Measurements from ENCODE around the gene F12.

The F12 gene

DNA sequence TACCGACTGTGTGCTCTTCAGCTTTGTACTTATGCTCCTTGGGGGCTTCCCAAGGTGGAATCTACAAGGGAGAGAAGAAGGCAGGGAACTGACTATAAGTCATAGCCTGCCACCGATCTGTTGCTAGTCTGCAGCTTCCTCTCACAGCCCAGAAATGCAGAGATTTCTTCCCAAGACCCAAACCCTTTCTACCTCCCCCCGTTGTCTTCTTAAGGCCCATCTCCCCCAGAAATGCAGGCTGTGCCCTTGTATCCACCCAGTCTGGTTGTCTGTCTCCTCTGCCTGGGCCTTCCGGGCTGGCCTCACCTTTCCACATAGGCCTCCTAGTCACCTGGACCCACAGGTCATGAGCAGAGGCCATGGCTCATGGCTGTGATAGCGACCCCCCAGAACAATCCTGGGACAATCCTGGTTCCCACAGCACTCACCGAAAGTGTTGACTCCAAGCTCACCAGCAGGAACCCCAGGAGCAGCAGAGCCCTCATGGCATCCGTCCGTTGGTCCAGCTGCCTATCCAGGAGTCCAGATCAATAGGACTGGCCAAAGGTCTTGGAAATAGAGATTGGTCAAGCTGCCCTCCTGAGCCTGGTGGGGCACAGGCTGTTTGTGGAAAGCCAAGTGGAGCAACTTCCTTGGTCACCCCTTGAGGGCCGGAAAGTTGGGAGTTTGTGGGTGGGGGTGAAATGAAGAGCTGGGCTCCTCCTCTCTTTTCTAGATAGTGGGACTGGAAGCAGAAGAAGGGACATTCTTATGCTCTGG is at the start of gene F12:
TSS of gene F12 (minus strand) at position 522 of the 759 bp plus-strand sequence. CDS start at position 485, 37 bp downstream.
- no peak for DNase-seq

DNA sequence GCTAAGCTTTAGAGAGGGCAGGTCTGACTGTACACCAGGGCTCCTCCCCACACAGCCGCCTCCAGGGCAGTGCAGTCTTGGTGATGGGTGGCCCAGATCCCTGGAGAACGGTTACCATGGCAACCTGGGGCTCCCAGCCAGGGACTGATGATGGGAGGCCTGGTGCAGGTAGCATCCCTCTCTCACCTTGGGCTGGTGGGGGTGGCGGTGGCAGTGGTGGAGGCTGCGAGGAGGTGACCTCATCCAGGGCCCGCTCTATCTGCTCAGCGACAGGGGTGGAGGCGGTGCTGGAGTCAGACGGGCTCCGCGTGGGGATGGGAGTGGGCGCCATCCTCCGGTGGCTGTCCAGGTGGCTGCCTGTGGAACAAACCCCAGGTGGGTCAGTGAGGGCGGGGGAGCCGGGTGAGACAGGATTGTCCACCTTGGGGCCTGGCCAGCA is 49.6 kb upstream of the F12 start:
- no peak for DNase-seq

DNA sequence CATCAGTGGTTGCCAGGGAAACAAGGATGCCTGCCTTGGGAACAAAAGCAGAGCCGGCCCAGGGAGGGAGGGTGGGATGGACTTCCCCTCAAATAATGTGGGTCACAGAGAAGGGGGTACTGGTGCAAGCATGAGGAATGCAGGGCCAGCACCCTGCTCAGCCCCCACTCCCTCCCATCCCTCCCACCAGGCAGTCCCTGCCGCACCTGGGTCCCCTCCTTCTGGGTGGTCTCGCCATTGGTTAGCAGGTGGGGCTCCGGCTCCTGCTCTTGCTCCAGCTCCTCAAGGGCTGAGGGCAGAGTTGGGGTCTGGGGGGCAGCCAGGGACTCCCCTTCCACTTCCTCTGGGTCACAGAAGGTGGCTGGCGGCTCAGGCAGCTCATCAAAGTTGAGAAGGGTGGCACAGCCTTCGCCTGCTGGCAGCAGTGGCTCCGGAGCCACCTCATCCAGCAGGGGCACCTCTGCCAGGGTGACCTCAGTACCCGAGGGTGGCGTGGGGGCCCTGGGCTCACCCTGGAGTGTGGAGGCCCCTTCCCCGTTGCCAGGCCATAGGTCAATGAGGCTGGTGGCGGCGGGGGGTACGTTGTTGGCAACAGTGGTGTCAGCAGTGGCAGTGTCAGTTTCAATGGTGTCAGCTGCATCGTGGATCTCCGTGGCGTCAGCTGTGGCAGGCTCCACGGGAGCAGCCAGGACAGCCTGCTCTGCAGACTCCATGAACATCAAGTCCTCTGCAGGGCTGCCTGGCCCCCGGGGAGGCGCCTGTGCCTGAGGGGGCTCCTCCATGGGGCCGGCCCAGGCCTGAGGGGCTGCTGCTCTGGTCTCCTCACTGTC is 48.7 kb upstream of the F12 start:
- no peak for DNase-seq

DNA sequence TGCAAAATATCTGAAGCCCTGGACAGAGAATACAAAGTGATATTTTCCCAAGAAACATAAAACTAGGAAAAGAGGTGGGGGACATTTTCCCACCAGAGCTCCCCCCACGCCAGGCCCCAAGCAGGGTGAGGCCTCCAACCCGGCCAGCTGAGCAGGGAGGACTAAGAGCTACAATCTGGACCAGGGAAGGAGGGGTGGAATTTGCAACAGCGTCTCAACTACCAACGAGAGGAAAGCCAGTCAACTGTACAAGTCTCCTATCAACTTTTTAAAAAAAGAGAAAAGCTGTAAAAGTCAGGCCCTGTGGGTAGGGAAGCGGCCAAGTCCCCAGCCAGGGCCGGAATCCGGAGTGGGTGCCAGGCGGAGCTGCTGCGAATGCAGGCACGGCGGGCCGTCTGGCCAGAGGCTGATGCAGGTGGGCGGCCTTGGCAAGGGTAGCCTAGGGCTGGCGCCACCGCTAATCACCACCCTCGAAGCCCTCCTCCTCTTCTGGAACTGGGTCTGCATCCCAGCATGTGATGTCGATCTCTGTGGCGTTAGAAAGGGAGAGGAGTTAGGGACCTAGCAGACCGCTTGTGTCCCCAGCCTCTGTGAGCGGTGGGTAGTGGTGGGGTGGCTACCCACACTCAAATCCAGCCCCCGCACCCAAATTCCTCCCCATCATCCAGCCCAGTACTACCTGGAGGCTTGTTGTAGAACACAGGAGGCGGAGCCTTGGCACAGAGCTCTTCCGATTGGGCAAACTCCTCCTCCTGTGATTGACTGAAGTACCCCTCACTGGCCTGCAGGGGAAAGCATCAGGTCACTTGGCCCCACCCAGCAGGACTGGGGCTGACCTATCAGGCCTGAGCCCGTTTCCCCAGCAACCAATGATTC is 47.9 kb upstream of the F12 start:
- DNase-seq = peak; percentile 61

DNA sequence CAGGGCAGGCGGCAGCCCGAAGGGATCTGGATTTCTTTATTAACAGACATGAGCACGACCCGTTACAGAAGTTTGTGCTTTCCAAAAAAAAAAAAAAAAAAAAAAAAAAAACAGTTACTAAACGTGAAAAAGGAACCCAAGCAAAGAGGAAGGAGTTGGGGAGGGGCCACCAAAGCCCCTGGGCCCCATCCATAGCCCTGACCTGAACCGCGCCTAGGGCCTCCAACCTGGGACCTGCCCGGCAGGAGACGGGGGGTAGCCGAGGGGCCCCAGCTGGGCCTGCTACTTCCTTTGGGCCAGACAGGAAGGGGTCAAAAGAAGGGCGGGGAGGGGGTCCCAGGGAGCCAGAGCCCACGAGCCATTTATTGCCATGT is 47.2 kb upstream of the F12 start:
- no peak for DNase-seq

DNA sequence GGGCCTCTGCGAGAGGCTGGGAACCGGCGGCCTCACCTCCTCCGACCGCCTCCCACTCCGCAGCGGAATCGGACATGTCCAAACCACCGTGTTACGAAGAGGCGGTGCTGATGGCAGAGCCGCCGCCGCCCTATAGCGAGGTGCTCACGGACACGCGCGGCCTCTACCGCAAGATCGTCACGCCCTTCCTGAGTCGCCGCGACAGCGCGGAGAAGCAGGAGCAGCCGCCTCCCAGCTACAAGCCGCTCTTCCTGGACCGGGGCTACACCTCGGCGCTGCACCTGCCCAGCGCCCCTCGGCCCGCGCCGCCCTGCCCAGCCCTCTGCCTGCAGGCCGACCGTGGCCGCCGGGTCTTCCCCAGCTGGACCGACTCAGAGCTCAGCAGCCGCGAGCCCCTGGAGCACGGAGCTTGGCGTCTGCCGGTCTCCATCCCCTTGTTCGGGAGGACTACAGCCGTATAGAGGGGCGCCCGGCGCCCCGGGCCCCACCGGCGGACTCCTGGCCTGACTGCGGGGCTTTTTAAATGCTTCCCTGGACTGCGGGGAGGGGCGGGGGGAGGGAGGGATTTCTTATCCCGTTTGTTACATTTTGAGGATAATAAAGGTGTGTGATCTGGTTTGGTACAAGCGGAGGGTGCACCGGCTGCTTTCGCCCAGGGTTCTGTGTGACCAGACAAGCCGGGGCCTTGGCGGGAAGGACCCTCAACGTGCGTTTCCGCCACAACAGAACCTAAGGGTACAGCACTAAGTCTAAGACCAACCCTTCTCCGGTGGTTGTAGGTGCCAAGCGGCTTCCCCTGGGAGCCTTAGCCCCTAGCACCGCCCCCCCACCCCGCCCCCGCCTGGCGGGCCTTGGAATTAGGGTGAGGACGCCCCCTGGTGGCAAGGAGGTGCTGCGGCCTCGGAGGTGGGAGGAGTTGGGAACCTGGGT is 46.6 kb upstream of the F12 start:
- DNase-seq = peak; percentile 84

DNA sequence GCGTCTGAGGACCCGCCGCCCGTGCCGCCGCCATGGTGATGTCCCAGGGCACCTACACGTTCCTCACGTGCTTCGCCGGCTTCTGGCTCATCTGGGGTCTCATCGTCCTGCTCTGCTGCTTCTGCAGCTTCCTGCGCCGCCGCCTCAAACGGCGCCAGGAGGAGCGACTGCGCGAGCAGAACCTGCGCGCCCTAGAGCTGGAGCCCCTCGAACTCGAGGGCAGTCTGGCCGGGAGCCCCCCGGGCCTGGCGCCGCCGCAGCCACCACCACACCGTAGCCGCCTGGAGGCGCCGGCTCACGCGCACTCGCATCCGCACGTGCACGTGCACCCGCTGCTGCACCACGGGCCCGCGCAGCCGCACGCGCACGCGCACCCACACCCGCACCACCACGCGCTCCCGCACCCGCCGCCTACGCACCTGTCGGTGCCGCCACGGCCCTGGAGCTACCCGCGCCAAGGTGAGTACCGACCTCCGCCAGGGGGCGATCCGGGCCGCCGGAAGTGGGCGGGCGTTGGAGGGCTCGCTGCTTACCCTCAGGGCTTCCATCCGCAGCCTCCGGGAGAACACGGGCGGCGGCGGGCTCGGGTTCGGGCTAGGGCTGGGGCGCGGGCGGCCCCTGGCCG is 45.8 kb upstream of the F12 start:
- DNase-seq = no peak

DNA sequence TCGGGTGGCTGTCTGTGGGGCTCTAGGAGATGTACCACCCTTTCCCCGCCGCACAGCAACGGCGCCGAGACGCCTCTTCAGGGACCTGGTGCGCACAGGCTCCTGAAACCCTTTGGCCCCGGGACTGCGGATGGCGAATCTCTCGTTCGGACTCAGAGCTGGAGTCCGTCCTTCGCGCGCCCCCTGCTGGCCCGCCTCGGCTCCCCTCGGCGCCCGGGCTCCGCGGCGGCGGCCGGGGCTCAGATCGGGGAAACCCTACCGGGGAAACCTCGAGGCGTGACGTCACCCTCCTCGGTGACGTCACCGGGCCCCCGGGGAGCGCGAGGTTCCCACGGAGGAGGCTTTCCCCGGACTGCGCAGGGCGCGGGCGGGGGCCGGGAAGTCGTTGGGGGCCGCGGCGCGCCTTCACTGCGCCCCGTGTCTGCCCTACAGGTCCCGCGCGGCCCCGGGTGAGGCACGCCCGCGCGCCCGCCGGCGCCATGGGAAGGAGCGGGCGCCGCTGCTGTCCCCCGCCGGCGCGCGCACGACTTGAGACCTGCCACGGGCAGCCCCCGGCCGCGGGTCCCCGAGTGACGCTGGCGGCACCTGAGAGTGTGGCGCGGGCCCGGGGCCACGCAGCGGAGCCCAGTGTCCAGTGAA is 45.2 kb upstream of the F12 start:
- peak; percentile 88 for DNase-seq

DNA sequence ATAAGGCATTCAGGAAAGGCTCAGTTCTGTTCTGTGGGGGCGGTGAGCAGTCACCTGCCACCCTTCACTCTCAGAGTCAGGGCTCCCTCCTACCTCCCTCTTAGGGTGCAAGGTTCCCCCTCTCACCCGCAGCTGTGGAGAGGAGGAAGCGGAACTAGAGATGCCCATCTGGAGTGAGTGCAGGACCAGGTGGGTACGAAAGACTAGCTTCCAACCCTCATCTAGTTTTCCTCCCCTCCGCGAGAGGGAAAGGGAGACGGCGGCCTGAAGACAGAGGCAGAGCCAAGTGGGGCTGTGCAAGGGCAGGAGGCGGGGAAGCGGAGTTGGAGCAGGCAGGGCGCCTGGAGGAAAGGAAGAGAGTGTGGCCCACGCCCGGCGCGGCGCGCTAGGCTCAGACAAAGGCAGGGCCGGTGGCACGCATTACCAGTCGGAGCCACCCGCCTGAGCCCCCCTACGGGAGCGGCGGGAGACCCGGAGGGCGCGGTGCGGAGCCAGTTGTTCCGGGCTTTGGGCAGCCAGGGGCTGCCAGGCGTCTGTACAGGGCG is 44.6 kb upstream of the F12 start:
- DNase-seq = no peak

DNA sequence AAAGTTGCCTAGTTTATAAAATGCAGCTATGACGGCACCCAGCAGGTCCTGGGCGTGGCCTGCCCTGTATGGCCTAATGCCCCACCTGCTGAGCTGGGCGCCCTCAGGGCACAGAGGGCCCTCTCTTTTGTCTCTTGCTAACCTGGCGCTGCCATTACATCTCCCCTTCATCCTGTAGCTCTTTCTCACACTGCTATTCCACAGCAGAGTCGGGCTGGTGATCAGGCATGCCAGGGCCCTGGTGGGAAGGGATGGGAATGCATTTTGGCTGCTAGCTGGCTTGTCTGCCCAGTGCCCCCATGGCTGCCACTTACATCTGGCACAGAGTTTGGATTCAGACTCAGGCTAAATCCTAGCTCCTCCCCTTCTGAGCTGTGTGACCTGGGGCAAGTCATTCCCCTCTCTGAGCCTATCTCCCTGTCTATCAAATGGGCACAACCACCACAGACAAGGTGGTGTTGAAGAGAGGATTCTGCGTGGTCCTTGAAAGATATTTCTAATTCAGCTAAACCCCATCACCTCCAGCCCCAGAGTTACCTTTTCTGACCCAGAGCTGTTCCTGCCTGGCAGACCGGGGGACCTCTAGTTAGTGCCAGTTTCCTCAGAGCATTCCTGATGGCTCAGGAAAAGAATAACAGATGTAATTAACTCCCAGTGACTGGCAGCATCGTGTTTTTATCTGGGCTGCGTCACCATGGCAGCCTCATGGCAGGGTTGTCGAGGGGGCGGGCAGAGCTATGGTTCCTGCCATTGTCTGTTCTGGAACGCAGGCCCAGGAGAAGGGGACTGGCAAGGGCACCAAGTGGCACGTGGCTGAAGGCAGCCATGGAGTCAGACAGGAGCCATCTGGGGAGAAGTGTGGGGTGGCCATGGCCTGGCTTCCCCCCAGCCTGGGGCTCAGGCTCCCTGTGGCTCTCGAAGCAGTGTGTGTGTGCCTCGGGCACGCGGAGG is 43.6 kb upstream of the F12 start:
- DNase-seq = no peak

DNA sequence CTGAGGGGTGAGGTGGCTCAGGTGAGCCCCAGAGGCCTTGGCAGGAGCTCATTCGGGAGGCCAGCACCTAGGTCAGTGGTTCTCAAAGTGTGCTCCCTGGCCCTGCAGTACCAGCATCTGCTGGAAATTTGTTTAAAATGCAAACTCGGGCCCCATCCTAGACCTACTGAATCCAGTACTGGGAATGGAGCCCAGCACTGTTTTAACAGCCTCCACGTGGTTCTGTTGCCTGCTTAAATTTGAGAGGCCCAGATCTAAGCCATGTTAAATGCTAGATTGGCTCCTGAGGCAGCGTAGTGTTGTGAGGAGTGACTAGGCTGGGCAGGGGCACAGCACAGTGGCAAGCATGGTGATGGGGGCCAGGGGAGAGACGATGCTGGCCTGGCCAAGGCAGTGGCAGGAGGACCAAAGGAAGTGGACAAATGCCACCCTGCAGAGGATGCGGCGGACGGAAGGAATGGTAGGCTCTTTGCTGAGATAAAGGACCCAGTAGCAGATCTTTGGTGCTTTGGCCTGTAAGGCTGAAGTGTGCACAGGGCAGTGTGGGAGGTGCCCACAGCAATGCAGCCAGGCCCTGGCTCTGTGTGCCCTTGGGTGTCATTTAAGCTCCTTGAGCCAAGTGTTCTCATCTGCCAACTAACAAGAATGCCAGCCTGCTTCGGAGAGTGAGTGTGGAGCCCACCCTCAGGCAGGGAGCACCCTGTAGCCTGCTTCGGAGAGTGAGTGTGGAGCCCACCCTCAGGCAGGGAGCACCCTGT is 41.5 kb upstream of the F12 start:
- no peak for DNase-seq

DNA sequence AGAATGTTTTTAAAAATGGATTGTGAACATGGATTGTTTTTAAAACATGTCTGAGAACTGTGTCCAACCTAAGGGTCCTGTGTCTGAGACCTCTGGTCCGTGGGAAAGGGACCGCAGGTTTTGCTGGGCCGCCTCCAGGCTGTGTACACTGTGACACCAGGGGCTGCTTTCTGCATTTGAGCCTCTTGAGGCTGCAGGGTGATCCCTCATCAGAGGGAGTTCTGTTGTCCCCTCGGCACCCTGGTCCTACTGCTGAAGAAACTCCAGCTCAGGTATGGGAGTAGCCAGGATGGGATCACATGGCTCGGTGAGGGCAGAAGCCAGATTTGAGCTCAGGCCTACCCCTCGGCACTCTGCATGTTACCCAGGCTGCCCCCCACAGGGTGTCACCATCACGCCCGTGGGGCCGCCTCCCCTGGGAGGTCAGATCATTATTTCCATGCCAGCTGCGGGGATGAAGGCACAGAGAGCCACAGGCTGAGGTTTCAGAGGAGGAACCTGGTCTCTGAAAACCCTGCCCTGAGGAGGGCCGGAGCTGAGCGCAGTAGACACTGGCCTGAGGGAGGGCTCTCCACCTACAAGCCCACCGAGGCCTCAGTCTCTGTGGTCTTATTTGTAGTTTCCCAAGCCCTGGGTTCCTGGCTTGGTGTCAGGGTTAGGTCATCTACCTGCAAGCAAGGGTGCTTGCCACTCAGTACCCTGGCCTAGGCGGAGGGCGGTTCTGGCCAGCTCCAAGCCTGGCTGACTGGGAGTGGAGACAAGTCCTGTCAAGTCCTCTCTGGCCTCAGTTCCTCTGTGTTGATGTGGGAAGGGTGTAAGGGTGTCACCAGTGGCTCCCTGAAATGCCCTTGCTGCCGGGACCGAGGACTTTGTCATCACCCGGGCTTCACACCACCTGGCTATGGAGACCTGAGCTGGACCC is 40.0 kb upstream of the F12 start:
- no peak for DNase-seq

DNA sequence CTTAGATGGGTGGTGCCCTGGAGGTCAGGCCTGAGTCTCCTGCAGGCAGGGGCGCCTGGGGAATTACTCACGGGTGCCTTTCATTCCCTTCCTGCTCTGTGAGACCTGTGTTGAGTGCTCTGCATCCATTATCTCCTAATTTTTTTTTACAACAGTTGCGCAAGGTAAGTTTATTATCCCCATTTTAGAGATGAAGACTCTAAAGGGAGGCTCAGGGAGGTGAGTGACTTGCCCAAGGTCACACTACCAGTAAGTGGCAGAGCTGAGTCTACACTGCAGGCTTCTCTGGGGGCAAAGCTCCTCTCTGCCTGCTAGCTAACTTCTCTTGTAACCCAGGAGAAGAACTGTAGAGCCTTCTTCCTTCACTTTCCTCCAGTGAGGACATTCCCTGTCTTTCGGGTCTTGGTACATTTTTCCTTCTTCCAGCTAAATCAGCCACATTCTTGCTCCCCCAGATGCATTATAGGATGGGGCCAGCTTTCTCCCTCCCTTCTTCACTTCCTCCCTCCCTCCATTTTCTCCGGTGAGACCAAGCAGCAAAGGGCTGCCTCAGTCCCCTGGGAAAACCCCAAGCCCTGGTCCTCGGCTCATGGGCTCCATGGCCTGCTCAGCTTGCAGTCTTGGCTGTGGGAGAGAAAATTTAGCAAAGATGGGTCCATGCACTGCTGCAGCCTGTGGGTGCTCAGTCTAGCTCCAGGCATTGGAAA is 39.0 kb upstream of the F12 start:
- no peak for DNase-seq

DNA sequence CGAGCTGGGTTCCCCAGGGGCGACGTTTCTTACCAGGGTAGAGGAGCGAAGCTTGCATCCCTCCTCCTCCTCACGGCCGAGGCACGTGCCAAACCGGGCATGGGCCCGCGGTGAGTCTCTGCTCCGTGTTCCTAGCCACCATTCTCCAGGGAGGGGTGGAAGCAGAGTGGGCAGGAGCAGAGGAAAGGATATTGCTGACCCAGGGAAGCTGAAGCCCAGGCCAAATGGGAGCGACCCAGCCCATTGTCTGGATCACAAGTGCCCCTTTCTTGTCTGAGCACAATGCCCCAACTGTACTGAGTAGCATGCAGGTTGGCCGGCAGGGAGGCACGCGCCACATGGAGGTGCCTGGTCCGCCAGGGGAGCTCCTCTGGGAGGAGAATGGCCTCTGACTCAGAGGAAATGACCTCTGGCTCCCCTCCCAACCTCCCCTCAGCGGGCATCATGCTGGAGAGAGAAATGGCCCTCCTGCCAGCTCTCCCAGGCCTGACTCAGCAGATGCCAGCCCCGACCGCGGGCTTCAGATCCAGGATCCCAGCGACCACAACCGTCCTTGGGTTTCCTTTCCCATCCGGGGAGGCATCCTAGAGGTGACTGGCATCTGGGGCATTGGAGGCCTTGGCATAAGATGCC is 38.4 kb upstream of the F12 start:
- no peak for DNase-seq

DNA sequence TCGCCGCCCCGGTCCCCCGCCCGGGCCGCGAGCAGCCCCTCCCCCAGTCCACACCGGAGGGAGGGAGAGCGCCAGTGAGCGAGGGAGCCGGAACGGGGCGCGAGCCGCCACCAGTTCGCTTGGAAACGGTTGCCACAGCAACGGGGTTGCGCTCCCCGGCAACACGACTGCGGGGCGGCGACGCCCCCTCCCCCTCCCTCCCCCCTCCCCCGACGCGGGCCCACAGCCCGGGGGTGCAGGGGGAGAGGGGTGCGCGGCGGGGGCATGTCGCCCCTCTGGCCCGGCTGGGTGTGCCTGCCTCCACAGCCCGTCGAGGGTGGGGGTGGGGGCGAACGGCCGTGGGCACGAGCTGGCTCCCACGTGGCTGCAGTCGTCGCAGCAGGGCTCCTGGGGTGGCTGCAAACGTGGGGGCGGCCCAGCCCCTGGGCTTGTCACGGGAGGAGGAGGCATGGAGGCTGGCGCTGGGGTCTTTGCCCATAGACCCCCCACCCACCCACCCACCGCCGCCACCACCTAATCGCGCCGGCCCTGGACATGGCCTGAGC is 37.8 kb upstream of the F12 start:
- no peak for DNase-seq
